ENCODE data around the gene VWC2L.

DNA sequence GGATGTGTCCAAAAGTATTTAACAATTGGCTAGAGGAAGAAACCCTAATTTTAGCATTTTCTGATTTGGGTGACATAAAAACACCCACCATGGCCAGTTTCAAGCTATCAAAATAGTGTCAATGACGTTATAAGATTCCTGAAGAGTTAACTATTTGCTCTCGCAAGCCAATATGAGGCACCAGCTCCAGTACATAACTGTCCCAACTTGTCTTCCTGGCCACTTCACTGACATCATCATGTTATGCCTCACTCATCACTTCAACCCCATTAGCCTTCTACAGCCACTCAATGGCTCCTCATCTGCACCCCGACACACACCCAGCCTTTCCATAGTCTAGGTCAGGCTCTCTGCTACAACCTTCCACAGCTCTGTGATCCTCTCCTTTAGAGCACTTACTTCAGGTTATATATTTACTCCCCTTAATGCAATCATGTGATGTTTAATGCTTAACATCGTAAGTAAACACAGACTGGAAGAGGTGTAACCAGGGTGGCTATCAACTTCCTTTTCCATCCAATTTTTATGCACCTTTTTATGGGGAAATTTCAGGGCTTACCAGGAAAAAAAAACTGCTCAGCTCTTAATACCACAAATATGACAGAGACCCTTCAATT, 158.7 kb downstream of the VWC2L start:
- TF ChIP-seq POLR2AphosphoS5 (IDR thresholded peaks at IDR 0.05) (no peak), EP300 (IDR thresholded peaks at IDR 0.05; ENCODE audit: low read depth) (no peak), POLR2A (IDR thresholded peaks at IDR 0.05) (no peak)
- TF ChIP-seq, protein P1, sequence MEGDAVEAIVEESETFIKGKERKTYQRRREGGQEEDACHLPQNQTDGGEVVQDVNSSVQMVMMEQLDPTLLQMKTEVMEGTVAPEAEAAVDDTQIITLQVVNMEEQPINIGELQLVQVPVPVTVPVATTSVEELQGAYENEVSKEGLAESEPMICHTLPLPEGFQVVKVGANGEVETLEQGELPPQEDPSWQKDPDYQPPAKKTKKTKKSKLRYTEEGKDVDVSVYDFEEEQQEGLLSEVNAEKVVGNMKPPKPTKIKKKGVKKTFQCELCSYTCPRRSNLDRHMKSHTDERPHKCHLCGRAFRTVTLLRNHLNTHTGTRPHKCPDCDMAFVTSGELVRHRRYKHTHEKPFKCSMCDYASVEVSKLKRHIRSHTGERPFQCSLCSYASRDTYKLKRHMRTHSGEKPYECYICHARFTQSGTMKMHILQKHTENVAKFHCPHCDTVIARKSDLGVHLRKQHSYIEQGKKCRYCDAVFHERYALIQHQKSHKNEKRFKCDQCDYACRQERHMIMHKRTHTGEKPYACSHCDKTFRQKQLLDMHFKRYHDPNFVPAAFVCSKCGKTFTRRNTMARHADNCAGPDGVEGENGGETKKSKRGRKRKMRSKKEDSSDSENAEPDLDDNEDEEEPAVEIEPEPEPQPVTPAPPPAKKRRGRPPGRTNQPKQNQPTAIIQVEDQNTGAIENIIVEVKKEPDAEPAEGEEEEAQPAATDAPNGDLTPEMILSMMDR (IDR thresholded peaks at IDR 0.05), result no peak

Measured in transverse colon (tissue), 4 donors.